ENCODE measurements around the gene SND1.

SND1 gene

DNA sequence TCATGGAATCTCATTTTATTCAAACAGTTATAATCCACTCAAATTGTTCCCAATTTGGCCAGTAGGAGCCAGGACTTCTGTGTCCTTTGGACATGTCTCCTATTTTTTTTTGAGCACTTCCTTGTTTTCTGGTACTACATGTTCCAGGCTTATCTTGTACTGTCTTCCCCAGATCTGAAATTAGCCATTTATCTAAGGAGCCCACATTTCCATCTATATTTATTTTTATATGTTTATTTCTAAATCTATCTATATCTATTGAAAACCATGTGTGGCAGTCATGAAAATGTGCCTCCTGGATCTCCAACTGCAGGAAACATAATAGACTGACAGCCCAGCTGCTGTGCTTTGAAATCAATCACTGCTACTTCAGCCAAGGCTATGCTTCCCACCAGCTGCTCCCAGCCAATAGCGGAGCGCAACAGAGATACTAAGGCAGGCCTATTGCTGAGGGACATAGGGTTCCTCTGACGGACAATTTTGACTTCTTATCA lies 232.1 kb downstream of the SND1 start:
- no peaks in the 10 kb centered on the region for H3K27me3 ChIP-seq (ENCODE audit: insufficient read depth, low read depth, severe bottlenecking)
- DNase-seq, result no peak
- H3K4me3 ChIP-seq (ENCODE audit: low read depth, low read length), result no peak overlapping the region
- H3K36me3 ChIP-seq, result peaks cover 5% of the 10 kb centered on the region
- H3K9me3 ChIP-seq (ENCODE audit: severe bottlenecking), result no peaks in the 10 kb centered on the region
- no peak overlapping the region for H3K27ac ChIP-seq
- TF ChIP-seq, protein P1, sequence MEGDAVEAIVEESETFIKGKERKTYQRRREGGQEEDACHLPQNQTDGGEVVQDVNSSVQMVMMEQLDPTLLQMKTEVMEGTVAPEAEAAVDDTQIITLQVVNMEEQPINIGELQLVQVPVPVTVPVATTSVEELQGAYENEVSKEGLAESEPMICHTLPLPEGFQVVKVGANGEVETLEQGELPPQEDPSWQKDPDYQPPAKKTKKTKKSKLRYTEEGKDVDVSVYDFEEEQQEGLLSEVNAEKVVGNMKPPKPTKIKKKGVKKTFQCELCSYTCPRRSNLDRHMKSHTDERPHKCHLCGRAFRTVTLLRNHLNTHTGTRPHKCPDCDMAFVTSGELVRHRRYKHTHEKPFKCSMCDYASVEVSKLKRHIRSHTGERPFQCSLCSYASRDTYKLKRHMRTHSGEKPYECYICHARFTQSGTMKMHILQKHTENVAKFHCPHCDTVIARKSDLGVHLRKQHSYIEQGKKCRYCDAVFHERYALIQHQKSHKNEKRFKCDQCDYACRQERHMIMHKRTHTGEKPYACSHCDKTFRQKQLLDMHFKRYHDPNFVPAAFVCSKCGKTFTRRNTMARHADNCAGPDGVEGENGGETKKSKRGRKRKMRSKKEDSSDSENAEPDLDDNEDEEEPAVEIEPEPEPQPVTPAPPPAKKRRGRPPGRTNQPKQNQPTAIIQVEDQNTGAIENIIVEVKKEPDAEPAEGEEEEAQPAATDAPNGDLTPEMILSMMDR (IDR thresholded peaks at IDR 0.05; ENCODE audit: low read depth, low read length), result no peak

DNA sequence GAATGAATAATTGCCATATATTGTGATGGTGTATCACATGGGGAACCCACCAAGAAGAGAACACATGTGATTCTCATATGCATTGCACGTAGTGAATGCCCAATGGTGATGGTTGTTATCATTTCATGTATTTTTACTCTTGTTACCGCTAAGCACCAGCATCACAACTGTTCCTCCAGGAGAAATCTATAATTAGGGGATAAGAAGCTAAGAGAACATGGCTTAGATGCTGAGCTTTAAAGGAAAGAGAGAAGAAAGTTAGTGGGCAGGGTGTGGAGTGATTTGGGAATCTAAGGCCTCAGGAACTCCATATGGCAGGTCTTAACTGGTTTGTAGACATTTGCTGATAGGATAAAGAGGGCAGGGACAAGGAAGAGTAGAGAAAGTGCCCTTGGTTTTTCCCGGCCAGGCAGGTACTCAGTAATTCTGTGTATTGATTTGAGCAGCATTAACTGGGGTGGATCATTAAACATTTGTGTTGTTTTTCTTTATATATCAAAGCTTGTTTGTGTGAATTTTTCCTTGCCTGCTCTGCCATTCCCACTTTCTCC lies 233.3 kb downstream of the SND1 start:
- Histone ChIP-seq H3K9me3 (ENCODE audit: severe bottlenecking) (no peaks in the 10 kb centered on the region), H3K4me3 (ENCODE audit: low read depth, low read length) (no peak overlapping the region), H3K27ac (no peak overlapping the region), H3K36me3 (peaks cover 10% of the 10 kb centered on the region), H3K27me3 (ENCODE audit: insufficient read depth, low read depth, severe bottlenecking) (no peaks in the 10 kb centered on the region)
- DNase-seq, result peak; percentile 27
- TF ChIP-seq, protein P1 (IDR thresholded peaks at IDR 0.05; ENCODE audit: low read depth, low read length), result no peak

DNA sequence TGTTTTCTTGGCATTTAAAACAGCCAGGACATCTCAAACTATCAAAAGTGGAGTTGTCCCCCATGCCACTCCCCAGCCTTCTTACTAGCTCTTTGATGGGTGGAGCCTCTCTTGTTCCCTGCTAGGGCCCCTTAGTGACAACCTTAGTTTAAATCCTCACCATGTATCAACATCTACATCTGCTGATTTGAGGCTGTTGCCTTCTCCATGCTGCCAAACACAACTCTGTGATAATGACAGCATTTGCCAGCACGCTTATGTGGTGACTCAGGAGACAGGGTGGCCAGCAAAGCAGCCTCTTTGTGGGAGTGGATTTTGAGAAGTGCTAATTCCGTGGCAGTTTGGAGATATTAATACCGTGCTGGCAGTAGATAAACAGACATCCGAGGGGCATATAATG lies 233.8 kb downstream of the SND1 start:
- H3K27ac ChIP-seq, result no peak overlapping the region
- DNase-seq, result no peak
- TF ChIP-seq, protein P1 (IDR thresholded peaks at IDR 0.05; ENCODE audit: low read depth, low read length), result no peak

DNA sequence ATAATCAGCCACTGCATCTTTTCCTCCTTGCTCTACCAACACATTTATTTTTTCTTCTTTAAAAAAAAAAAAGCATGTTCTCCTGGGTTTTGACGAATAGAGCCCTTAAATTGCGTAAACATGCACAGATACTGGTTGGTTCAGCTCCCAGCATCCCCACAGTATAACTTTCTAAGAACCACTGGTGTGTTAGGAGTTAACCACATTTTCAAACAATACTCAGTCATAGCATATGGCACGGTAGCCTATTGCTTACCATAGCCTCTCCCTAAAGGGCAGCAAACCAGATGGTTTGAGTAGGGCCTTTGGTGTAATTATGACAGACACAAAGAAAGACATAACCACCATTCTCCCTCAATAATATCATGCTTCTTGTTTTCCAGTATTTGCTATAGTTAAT lies 234.3 kb downstream of the SND1 start:
- no peak overlapping the region for H3K4me3 ChIP-seq (ENCODE audit: low read depth, low read length)
- H3K36me3 ChIP-seq, result peaks cover 16% of the 10 kb centered on the region
- no peak overlapping the region for H3K27ac ChIP-seq
- H3K27me3 ChIP-seq (ENCODE audit: insufficient read depth, low read depth, severe bottlenecking), result no peaks in the 10 kb centered on the region
- no peak for DNase-seq
- TF ChIP-seq, protein P1 (IDR thresholded peaks at IDR 0.05; ENCODE audit: low read depth, low read length), result no peak
- H3K9me3 ChIP-seq (ENCODE audit: severe bottlenecking), result no peaks in the 10 kb centered on the region

More for the DNA sequence above, 233.8 kb downstream of the SND1 start:
- no peaks in the 10 kb centered on the region for H3K27me3 ChIP-seq (ENCODE audit: insufficient read depth, low read depth, severe bottlenecking)
- H3K9me3 ChIP-seq (ENCODE audit: severe bottlenecking), result no peaks in the 10 kb centered on the region
- peaks cover 12% of the 10 kb centered on the region for H3K36me3 ChIP-seq
- H3K4me3 ChIP-seq (ENCODE audit: low read depth, low read length), result no peak overlapping the region

DNA sequence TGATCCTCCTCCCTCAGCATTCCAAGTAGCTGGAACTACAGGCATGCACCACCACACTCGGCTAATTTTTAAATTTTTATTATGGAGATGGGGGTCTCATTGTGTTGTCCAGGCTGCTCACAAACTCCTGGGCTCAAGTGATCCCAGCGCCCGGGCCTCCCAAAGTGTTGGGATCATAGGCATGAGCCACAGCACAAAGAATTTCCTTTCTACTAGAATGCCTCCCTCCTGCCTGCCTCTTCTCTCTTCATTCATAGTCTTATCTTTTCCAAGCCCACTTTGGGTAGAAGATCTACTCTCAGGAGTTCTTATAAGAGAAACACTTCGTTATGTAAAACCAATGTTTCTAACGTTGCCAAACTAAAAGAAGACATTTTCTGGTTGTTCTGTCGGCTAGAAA lies 235.1 kb downstream of the SND1 start:
- DNase-seq, result no peak
- Histone ChIP-seq H3K27ac (no peak overlapping the region), H3K27me3 (ENCODE audit: insufficient read depth, low read depth, severe bottlenecking) (no peaks in the 10 kb centered on the region), H3K36me3 (peaks cover 21% of the 10 kb centered on the region), H3K4me3 (ENCODE audit: low read depth, low read length) (no peak overlapping the region), H3K9me3 (ENCODE audit: severe bottlenecking) (no peaks in the 10 kb centered on the region)
- TF ChIP-seq, protein P1 (IDR thresholded peaks at IDR 0.05; ENCODE audit: low read depth, low read length), result no peak

DNA sequence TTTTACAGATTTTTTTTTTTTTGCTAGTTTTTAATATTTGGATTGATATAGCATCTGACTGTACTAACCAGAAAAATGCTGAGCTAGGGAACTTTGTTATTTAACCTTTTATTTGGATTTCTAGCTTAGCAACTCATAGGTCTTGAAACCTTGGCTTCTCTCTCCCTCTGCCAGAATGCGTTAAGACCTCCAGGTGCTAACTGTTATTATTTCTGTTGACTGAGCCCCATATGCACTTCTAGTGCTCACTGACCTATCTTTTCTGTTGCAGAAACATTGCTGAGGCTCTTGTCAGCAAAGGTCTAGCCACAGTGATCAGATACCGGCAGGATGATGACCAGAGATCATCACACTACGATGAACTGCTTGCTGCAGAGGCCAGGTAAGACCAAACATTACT lies 235.6 kb downstream of the SND1 start:
- Histone ChIP-seq H3K36me3 (peaks cover 24% of the 10 kb centered on the region), H3K9me3 (ENCODE audit: severe bottlenecking) (no peaks in the 10 kb centered on the region)

More for the DNA sequence above, 235.6 kb downstream of the SND1 start:
- TF ChIP-seq, protein P1 (IDR thresholded peaks at IDR 0.05; ENCODE audit: low read depth, low read length), result no peak
- Histone ChIP-seq H3K27ac (no peak overlapping the region), H3K4me3 (ENCODE audit: low read depth, low read length) (no peak overlapping the region), H3K27me3 (ENCODE audit: insufficient read depth, low read depth, severe bottlenecking) (no peaks in the 10 kb centered on the region)
- no peak for DNase-seq
